ENCODE measurements around the gene PTCRA. TPM values are rescaled to one million over a fixed set of nuclear protein-coding genes. Genes with fewer than 3 reads are reported as not detected.

Gene PTCRA
- polyA plus RNA-seq, 3 donors, result 0.27 to 0.83 (median 0.55) TPM

GRCh38 chr6:42896178-42896719, 19.6 kb upstream of the PTCRA start:
- Histone ChIP-seq H3K27ac (ENCODE audit: low read depth in 1 of 2, low read length in 2 of 2) (no peak overlapping the region), H3K27me3 (ENCODE audit: control insufficient read depth in 2 of 2, insufficient read depth in 2 of 2, low read length in 2 of 2) (no peaks in the 10 kb centered on the region), H2AFZ (ENCODE audit: insufficient read depth, low read depth, low read length, poor library complexity, severe bottlenecking) (peak overlapping the region; percentile 21), H4K20me1 (ENCODE audit: insufficient read depth, low read length) (no peaks in the 10 kb centered on the region), H3K36me3 (replicated peaks in 1 of 2; ENCODE audit: control insufficient read depth in 1 of 2, insufficient read depth in 2 of 2, low read length in 2 of 2) (no peaks in the 10 kb centered on the region), H3K9me3 (replicated peaks in 1 of 2; ENCODE audit: control insufficient read depth in 1 of 2, insufficient read depth in 1 of 2, low read length in 2 of 2) (no peaks in the 10 kb centered on the region), H3K4me1 (ENCODE audit: control insufficient read depth in 1 of 2, insufficient read depth in 2 of 2, low read length in 2 of 2) (peaks cover 19 to 25% of the 10 kb centered on the region in 2 donors), H3K4me3 (replicated peaks in 1 of 3; ENCODE audit: low read depth in 2 of 3, low read length in 3 of 3) (no peak overlapping the region), H3K9ac (ENCODE audit: insufficient read depth, low read length, poor library complexity, severe bottlenecking) (no peak overlapping the region), H3K79me2 (ENCODE audit: insufficient read depth, low read length) (no peaks in the 10 kb centered on the region), H3K4me2 (replicated peaks; ENCODE audit: extremely low read depth, low read length, poor library complexity, severe bottlenecking) (no peak overlapping the region)
- Mint-ChIP-seq H3K4me3 (no peak overlapping the region), H3K9me3 (peaks cover 0 to 2% (median 0%) of the 10 kb centered on the region in 7 donors), H3K27me3 (ENCODE audit: low read depth in 3 of 3) (no peaks in the 10 kb centered on the region), H3K27ac (no peak overlapping the region), H3K36me3 (no peaks in the 10 kb centered on the region), H3K4me1 (peaks cover 26% of the 10 kb centered on the region)
- TF ChIP-seq, protein P1, sequence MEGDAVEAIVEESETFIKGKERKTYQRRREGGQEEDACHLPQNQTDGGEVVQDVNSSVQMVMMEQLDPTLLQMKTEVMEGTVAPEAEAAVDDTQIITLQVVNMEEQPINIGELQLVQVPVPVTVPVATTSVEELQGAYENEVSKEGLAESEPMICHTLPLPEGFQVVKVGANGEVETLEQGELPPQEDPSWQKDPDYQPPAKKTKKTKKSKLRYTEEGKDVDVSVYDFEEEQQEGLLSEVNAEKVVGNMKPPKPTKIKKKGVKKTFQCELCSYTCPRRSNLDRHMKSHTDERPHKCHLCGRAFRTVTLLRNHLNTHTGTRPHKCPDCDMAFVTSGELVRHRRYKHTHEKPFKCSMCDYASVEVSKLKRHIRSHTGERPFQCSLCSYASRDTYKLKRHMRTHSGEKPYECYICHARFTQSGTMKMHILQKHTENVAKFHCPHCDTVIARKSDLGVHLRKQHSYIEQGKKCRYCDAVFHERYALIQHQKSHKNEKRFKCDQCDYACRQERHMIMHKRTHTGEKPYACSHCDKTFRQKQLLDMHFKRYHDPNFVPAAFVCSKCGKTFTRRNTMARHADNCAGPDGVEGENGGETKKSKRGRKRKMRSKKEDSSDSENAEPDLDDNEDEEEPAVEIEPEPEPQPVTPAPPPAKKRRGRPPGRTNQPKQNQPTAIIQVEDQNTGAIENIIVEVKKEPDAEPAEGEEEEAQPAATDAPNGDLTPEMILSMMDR (IDR thresholded peaks at IDR 0.05), result no peak
- intact Hi-C loops (cut with micrococcal nuclease), result loop anchor here in 1 of 2 donors (5.0 to 10.0 kb wide), 2 partner anchors 151 to 234 kb away; partner anchors contain the start of gene TBCC
- no peak for DNase-seq
- 100% methylated on average over 3 of the region's 10 CpGs for WGBS (ENCODE audit: insufficient coverage)

- Histone ChIP-seq H3K9ac (ENCODE audit: insufficient read depth, low read length, poor library complexity, severe bottlenecking) (no peak overlapping the region), H3K36me3 (replicated peaks in 1 of 2; ENCODE audit: control insufficient read depth in 1 of 2, insufficient read depth in 2 of 2, low read length in 2 of 2) (no peaks in the 10 kb centered on the region), H3K4me3 (replicated peaks in 1 of 3; ENCODE audit: low read depth in 2 of 3, low read length in 3 of 3) (no peak overlapping the region), H3K27ac (ENCODE audit: low read depth in 1 of 2, low read length in 2 of 2) (no peak overlapping the region), H3K27me3 (ENCODE audit: control insufficient read depth in 2 of 2, insufficient read depth in 2 of 2, low read length in 2 of 2) (no peaks in the 10 kb centered on the region), H3K4me1 (ENCODE audit: control insufficient read depth in 1 of 2, insufficient read depth in 2 of 2, low read length in 2 of 2) (peaks cover 6 to 14% of the 10 kb centered on the region in 2 donors), H3K4me2 (replicated peaks; ENCODE audit: extremely low read depth, low read length, poor library complexity, severe bottlenecking) (no peak overlapping the region), H4K20me1 (ENCODE audit: insufficient read depth, low read length) (no peaks in the 10 kb centered on the region), H3K79me2 (ENCODE audit: insufficient read depth, low read length) (no peaks in the 10 kb centered on the region), H2AFZ (ENCODE audit: insufficient read depth, low read depth, low read length, poor library complexity, severe bottlenecking) (no peak overlapping the region), H3K9me3 (replicated peaks in 1 of 2; ENCODE audit: control insufficient read depth in 1 of 2, insufficient read depth in 1 of 2, low read length in 2 of 2) (no peaks in the 10 kb centered on the region)
- Mint-ChIP-seq H3K4me1 (peaks cover 28% of the 10 kb centered on the region), H3K4me3 (no peak overlapping the region), H3K27ac (peak overlapping the region in 1 of 7 donors; percentile 53), H3K27me3 (ENCODE audit: low read depth in 3 of 3) (peaks cover 0 to 1% (median 0%) of the 10 kb centered on the region in 3 donors), H3K36me3 (no peaks in the 10 kb centered on the region), H3K9me3 (no peaks in the 10 kb centered on the region)
- intact Hi-C loops (cut with micrococcal nuclease), result loop anchor here in 1 of 2 donors (5.0 to 10.0 kb wide), 2 partner anchors 154 to 237 kb away; partner anchors contain the start of gene TBCC
- TF ChIP-seq, protein P1 (IDR thresholded peaks at IDR 0.05), result peak; percentile 88
- peak; percentile 51 to 71 (median 66) for DNase-seq
- WGBS (ENCODE audit: insufficient coverage), result 0% methylated on average over 3 of the region's 10 CpGs
Measured at GRCh38 chr6:42898891-42899361, 16.9 kb upstream of the PTCRA start.
